NCI-H2196 (cell line): ENCODE measurements around the gene TMEM131L.
"Not testable (repeated sequence)": the region's sequence is repeated elsewhere in the genome, so short reads cannot be mapped to it uniquely, and the experiment has no call there.

Experiments
- DNase-seq: peaks from one replicate; lab custom pipeline; 2025; ENCODE audit not compliant: unreplicated experiment; lab: John Stamatoyannopoulos, UW

The TMEM131L gene

DNA sequence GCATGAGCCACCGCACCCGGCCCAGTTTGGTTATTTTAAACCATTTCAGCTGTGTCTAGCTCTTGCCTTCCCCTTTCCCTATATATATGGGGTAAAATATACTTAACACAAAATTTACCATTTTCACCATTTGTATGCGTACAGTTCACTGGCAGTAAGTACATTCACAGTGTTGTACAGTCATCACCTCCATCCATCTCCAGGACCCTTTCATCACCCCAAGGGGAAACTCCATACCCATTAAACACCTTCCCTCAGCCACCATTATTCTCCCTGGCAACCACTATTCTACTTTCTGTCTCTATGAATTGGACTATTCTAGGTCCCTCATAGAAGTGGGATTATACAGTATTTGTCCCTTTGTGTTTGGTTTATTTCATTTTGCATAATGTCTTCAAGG is 106.4 kb downstream of the TMEM131L start:
- no peak for DNase-seq

- DNase-seq, result no peak
Observed at GRCh38 chr4:153573221-153573620, 107.1 kb downstream of the TMEM131L start.

GRCh38 chr4:153573881-153574802 is 108.0 kb downstream of the TMEM131L start:
- peak; percentile 9 for DNase-seq

DNA sequence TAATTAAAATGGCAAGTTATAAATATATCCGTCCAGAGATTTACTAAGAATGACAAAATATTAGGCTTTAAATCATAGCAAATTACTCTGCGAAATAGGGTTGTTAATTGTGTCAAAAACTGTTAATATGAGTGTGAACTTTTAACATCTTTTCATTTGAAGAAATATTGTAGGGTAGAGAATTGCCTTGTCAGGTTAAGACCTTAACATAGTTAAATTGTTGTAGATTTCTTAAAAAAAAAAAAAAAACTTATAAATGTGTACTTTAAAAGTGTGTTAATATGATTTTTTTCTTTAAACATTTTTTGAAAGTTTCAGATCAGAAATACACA is 110.2 kb downstream of the TMEM131L start:
- no peak for DNase-seq

GRCh38 chr4:153577053-153577452 is 110.9 kb downstream of the TMEM131L start:
- DNase-seq, result peak; percentile 4

- DNase-seq, result no peak
Observed at GRCh38 chr4:153579410-153579809, 113.2 kb downstream of the TMEM131L start.

GRCh38 chr4:153579872-153580271 is 113.7 kb downstream of the TMEM131L start:
- no peak for DNase-seq

DNA sequence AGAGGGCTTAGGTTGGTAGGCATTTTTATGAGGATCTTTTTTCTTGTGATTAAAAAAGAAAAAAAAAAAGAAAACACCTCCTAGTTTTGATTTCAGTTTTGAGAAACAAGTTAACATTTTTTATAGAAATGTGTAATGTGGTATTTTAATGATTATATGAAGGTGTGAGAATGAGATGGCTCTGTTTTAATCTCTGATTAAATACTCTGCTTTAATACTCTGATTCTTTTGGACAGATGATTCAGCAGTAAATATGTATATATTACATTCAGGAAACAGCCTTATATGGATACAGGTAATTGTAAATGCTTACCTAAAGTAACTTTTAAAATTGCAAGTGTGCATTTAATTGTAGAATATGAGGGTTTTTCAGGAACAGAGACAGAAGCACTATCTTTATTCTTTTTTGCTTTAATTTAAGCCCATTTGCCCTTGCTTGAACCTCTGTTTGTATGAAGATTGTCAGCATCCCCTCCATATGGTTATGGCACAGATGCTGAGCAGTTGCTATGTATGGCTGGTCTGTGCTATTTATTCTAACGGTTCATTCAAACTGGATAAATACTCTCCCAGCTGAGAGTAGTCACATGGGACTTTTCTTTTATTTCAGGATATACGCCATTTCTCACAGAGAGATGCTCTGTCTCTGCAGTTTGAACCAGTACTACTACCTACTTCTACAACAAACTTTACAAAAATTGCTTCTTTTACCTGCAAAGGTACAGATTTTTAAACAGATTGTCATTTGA is 117.0 kb downstream of the TMEM131L start:
- no peak for DNase-seq

GRCh38 chr4:153585026-153585425 is 118.9 kb downstream of the TMEM131L start:
- no peak for DNase-seq

DNA sequence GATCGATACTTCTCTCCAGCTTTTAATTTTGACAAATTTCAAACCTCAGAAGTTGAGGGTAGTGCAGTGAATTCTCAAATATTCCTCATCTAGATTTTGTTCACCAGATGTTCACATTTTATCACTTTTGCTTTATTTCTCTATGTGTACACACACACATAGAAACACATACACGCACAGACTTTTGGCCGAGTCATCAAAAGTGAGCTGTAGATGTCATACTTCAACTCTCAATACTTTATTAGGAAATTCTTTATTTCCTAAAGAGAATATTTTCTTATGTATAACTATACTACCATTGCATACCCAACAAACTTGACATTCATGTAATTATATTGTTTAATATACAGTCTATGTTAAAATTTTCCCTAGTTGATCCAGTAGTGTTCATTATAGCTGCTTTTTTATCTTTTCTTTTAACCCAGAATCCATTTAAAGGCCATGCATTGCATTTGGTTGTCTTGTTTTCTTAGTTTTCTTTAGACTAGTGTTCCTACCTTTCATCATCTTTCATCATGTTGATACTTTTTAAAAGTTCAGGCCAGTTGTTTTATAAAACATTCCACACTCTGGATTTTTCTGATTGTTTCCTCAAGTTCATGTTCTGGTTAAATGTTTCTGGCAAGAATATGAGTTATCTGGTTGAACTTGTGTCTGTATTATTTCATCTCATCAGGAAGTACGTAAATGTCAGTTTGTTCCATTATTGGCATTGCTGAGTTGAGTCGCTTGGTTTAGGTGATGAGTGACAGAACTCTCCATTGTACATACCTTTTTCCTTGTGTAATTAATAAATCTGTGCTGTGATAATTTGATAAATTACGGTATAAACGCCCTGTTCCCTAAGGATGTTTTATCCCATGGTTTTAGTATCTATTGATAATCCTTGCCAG is 123.8 kb downstream of the TMEM131L start:
- no peak for DNase-seq

DNA sequence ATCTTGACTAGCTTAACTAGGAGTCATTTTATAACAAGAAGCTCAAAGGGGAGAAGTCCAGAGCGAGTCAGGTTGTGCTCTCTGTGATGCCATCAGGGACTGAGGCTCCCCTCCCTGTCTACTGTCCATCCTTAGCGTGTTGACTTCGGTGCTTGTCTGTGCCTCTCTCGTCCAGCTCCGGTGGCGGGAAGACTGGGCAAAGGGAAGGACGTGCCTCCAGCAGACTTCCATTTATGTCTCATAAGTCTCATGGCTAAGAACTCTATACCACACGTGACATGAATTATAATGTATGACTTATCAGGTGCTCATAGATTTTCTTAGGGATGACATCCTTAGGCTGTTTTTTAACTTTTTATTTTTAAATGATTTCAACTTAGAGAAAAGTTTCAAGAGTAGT is 125.3 kb downstream of the TMEM131L start:
- no peak for DNase-seq

DNA sequence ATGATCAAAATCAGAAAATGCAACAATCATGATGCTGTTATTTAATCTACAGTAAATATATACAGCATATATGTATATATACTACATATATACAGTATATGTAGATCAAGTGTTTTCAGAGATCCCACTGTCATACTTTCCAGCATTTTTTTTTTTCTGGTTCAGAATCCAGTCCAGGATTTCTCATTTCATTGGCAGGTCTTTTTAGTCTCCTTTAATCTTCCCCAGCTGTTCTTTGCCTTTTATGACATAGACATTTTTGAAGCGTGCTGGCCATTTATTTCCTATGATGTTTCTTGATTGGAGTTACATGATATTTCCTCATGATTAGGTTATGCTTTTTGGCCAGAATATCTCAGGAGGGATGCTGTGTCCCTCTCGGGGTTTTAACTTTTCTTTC is 125.9 kb downstream of the TMEM131L start:
- DNase-seq, result no peak

DNA sequence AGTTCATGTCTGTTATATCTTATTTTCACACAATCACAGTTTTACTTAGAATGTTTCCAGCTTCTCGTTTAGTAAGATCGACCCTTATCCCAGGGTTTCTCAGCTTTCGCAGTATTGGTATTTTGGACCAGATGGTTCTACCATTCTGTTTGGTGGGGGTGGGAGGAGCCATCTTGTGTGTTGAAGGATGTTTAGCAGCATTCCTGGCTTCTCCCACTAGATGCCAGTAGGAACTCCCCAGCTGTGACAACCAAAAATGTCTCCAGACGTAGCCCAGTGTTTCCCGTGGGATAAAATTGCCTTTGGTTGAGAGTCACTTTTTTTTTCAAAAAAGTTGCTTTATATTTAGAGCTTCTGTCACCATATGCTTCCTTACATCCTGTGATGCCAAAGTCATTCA is 127.0 kb downstream of the TMEM131L start:
- DNase-seq, result no peak

GRCh38 chr4:153594210-153594609 is 128.1 kb downstream of the TMEM131L start:
- DNase-seq, result no peak

GRCh38 chr4:153595894-153596601 is 129.9 kb downstream of the TMEM131L start:
- DNase-seq, result no peak

- no peak for DNase-seq
Observed at GRCh38 chr4:153602758-153603157, 136.6 kb downstream of the TMEM131L start.

GRCh38 chr4:153603258-153603657 is 137.1 kb downstream of the TMEM131L start:
- DNase-seq, result no peak

DNA sequence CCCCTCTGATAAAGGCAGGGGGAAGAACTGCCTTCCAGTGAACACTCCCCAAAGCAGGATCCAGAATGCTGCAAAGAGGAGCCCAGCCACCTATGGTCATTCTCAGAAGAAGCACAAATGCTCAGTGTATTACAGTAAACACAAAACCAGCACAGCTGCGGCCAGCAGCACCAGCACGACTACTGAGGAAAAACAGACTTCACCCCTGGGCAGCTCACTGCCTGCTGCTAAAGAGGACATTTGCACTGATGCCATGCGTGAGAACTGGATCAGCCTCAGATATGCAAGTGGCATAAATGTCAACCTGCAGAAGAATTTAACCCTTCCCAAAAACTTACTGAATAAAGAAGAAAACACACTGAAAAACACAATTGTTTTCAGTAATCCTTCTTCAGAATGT is 137.7 kb downstream of the TMEM131L start:
- no peak for DNase-seq

GRCh38 chr4:153609070-153609469 is 142.9 kb downstream of the TMEM131L start:
- DNase-seq, result not testable (repeated sequence)

GRCh38 chr4:153610623-153611376 is 144.6 kb downstream of the TMEM131L start:
- DNase-seq, result no peak
